Measurements from ENCODE around the gene CDKAL1. TPM values are rescaled to one million over a fixed set of nuclear protein-coding genes. Genes with fewer than 3 reads are reported as not detected.
"Not testable (repeated sequence)": the region's sequence is repeated elsewhere in the genome, so short reads cannot be mapped to it uniquely, and the experiment has no call there.

Gene CDKAL1
- total RNA-seq, 1 experiment from 2014 or later, result 16.1 TPM

DNA sequence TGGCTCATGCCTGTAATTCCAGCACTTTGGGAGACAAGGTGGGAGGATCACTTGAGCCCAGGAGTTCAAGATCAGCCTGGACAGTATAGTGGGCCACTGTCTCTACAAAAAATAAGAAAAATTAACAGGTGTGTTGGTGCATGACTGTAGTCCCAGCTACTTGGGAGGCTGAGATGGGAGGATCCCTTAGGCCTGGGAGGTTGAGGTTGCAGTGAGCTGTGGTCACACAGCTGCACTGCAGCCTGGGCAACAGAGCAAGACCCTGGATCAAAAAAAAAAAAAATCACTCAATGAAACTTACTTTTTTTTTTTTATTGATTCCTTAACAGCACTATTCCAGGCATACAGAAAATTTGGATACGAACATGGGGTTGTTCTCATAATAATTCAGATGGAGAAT is 14.0 kb downstream of the CDKAL1 start:
- no peak overlapping the region for H3K4me2 ChIP-seq
- no peak overlapping the region for H3K4me3 ChIP-seq
- no TSS peak for BruUV-seq (replicated peaks)
- TF ChIP-seq, protein P1, sequence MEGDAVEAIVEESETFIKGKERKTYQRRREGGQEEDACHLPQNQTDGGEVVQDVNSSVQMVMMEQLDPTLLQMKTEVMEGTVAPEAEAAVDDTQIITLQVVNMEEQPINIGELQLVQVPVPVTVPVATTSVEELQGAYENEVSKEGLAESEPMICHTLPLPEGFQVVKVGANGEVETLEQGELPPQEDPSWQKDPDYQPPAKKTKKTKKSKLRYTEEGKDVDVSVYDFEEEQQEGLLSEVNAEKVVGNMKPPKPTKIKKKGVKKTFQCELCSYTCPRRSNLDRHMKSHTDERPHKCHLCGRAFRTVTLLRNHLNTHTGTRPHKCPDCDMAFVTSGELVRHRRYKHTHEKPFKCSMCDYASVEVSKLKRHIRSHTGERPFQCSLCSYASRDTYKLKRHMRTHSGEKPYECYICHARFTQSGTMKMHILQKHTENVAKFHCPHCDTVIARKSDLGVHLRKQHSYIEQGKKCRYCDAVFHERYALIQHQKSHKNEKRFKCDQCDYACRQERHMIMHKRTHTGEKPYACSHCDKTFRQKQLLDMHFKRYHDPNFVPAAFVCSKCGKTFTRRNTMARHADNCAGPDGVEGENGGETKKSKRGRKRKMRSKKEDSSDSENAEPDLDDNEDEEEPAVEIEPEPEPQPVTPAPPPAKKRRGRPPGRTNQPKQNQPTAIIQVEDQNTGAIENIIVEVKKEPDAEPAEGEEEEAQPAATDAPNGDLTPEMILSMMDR (conservative IDR thresholded peaks at IDR 0.05), result no peak
- TF ChIP-seq EZH2 (IDR thresholded peaks at IDR 0.05; ENCODE audit: low read depth), result no peak
- H2AFZ ChIP-seq, result no peak overlapping the region
- CTCF ChIA-PET, result no interaction called here
- no peak for DNase-seq
- POLR2A ChIA-PET (ENCODE audit: unreplicated experiment), result no interaction called here
- peaks cover 6% of the 10 kb centered on the region; the same call in 1 of the 2 replicates for H3F3A ChIP-seq (ENCODE audit: insufficient read depth, low read depth)
- H3K27me3 ChIP-seq (ENCODE audit: insufficient read depth, low read depth), result no peaks in the 10 kb centered on the region
- H3K79me2 ChIP-seq (ENCODE audit: low read depth), result peaks cover 5% of the 10 kb centered on the region
- H4K20me1 ChIP-seq (ENCODE audit: insufficient read depth), result no peaks in the 10 kb centered on the region
- H3K36me3 ChIP-seq (ENCODE audit: low read depth), result 0 out of 2 replicates have a peak, but pooled peaks cover 8% of the 10 kb centered on the region
- peaks cover 1% of the 10 kb centered on the region for H3K4me1 ChIP-seq (replicated peaks; ENCODE audit: insufficient read depth)
- no peaks in the 10 kb centered on the region; the same call in 1 of the 2 replicates for H3K9me3 ChIP-seq (ENCODE audit: insufficient read depth, low read depth)
- H3K9me2 ChIP-seq (ENCODE audit: insufficient read depth), result no peaks in the 10 kb centered on the region
- H3K27ac ChIP-seq, result no peak overlapping the region
- intact Hi-C loops (cut with micrococcal nuclease; ENCODE audit: unreplicated experiment), result no loop called here

DNA sequence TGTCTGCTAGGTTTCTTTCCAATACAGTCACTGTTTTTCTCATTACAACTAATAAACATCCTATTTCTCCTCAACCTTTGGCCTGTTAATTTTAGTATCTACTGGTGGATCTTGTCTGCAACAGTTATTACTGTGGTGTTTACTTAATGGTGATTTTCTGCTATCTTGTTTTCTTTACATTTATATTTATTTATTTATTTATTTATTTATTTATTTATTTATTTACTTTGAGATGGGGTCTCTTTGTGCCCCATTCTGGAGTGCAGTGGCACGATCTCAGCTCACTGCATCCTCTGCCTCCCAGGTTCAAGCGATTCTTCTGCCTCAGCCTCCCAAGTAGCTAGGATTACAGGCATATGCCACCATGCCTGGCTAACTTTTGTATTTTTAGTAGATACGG is 15.1 kb downstream of the CDKAL1 start:
- H3K9me2 ChIP-seq (ENCODE audit: insufficient read depth); H3K4me3 ChIP-seq; H3K4me1 ChIP-seq (replicated peaks; ENCODE audit: insufficient read depth); BruUV-seq (replicated peaks); H3K27me3 ChIP-seq (ENCODE audit: insufficient read depth, low read depth); H3K4me2 ChIP-seq; H3K36me3 ChIP-seq (ENCODE audit: low read depth); DNase-seq; H2AFZ ChIP-seq; intact Hi-C loops (cut with micrococcal nuclease; ENCODE audit: unreplicated experiment); H3F3A ChIP-seq (ENCODE audit: insufficient read depth, low read depth); H3K27ac ChIP-seq; CTCF ChIA-PET; POLR2A ChIA-PET (ENCODE audit: unreplicated experiment); H3K9me3 ChIP-seq (ENCODE audit: insufficient read depth, low read depth); H3K79me2 ChIP-seq (ENCODE audit: low read depth); H4K20me1 ChIP-seq (ENCODE audit: insufficient read depth): not testable (repeated sequence)

DNA sequence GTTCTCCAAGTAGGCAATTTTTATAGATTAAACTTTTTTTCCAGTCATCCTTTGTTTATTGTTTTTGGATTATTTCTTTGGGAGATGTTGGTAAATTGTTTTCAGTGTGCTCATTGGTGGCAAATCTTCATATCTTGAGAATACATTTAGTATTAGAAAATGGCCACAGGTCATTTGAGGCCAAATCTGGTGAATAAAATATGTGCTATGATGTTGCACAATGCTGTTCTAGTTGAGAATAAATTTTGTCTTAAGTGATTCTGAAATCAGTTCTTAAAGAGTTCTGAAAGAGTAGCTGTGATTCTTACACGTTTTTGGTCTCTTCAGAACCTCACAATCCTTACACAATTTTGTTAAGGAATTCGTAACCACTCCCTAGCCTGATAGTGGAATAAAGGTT is 20.1 kb downstream of the CDKAL1 start:
- no peaks in the 10 kb centered on the region for H4K20me1 ChIP-seq (ENCODE audit: insufficient read depth)
- TF ChIP-seq EZH2 (IDR thresholded peaks at IDR 0.05; ENCODE audit: low read depth), result no peak
- TF ChIP-seq, protein P1 (conservative IDR thresholded peaks at IDR 0.05), result no peak
- no peaks in the 10 kb centered on the region for H3K9me3 ChIP-seq (ENCODE audit: insufficient read depth, low read depth)
- H3F3A ChIP-seq (ENCODE audit: insufficient read depth, low read depth), result no peaks in the 10 kb centered on the region
- no peaks in the 10 kb centered on the region for H3K4me1 ChIP-seq (replicated peaks; ENCODE audit: insufficient read depth)
- H3K9me2 ChIP-seq (ENCODE audit: insufficient read depth), result no peaks in the 10 kb centered on the region
- DNase-seq, result no peak
- ChIA-PET POLR2A (ENCODE audit: unreplicated experiment) (no interaction called here), CTCF (no interaction called here)
- no peak overlapping the region for H2AFZ ChIP-seq
- no peaks in the 10 kb centered on the region for H3K36me3 ChIP-seq (ENCODE audit: low read depth)
- H3K27ac ChIP-seq, result no peak overlapping the region
- H3K4me2 ChIP-seq, result no peak overlapping the region
- intact Hi-C loops (cut with micrococcal nuclease; ENCODE audit: unreplicated experiment), result no loop called here
- no TSS peak for BruUV-seq (replicated peaks)
- no peaks in the 10 kb centered on the region for H3K79me2 ChIP-seq (ENCODE audit: low read depth)
- H3K4me3 ChIP-seq, result no peak overlapping the region
- no peaks in the 10 kb centered on the region for H3K27me3 ChIP-seq (ENCODE audit: insufficient read depth, low read depth)

DNA sequence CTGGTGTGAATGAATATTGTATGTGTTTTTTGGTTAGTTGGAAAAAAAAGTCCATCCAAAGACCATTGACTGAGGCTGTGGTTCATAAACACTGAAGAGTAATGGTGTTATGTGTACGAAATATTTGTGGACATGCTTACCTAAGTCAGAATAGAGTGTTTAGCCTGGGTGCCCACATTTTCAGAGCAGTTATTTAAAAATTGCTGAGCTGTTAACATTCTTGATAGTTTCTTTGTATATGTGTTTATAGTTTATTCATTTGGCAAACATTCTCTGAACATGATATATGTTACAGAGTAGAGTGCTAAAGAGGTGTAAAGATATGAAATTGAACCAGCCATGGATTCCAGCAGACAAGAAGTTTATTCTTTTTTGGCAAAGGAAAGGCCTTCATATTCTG is 20.6 kb downstream of the CDKAL1 start:
- Histone ChIP-seq H3K9me3 (ENCODE audit: insufficient read depth, low read depth) (no peaks in the 10 kb centered on the region), H3F3A (ENCODE audit: insufficient read depth, low read depth) (no peaks in the 10 kb centered on the region), H3K4me3 (no peak overlapping the region), H3K4me2 (no peak overlapping the region), H3K27me3 (ENCODE audit: insufficient read depth, low read depth) (no peaks in the 10 kb centered on the region), H3K4me1 (replicated peaks; ENCODE audit: insufficient read depth) (no peaks in the 10 kb centered on the region), H3K27ac (no peak overlapping the region), H4K20me1 (ENCODE audit: insufficient read depth) (no peaks in the 10 kb centered on the region), H3K36me3 (ENCODE audit: low read depth) (no peaks in the 10 kb centered on the region), H3K9me2 (ENCODE audit: insufficient read depth) (no peaks in the 10 kb centered on the region), H3K79me2 (ENCODE audit: low read depth) (no peaks in the 10 kb centered on the region), H2AFZ (no peak overlapping the region)
- DNase-seq, result no peak
- intact Hi-C loops (cut with micrococcal nuclease; ENCODE audit: unreplicated experiment), result no loop called here
- POLR2A ChIA-PET (ENCODE audit: unreplicated experiment), result no interaction called here
- CTCF ChIA-PET, result no interaction called here
- BruUV-seq (replicated peaks), result no TSS peak
- TF ChIP-seq, protein P1 (conservative IDR thresholded peaks at IDR 0.05), result no peak
- no peak for TF ChIP-seq EZH2 (IDR thresholded peaks at IDR 0.05; ENCODE audit: low read depth)
